SK-N-SH (cell line): ENCODE measurements around the gene SGMS2. TPM values are rescaled to one million over a fixed set of nuclear protein-coding genes. Genes with fewer than 3 reads are reported as not detected.

ENCODE experiments used
- CTCF ChIA-PET: fragments of 300-600, 350-600 bp; formaldehyde crosslinking; extraction: SDS; loops from one replicate; lab custom pipeline; 2021; lab: Yijun Ruan, JAX
- POLR2A ChIA-PET: fragments of 350-600 bp; sonication (Branson Sonifier 250); formaldehyde crosslinking; extraction: SDS; loops from one replicate; lab custom pipeline; 2020; ENCODE audit warnings: antibody characterized with exemption, inconsistent platforms; lab: Yijun Ruan, JAX
- DNase-seq: peaks from one replicate; pipeline ENCODE4 v3.0.0; 2012
- H2AFZ ChIP-seq: fragments of 200-600 bp; sonication (generic); 2 replicates; pipeline ENCODE4 v1.8.1; 2016; ENCODE audit warnings: antibody characterized with exemption, mild to moderate bottlenecking, low read depth
- H3F3A ChIP-seq: fragments of 200-600 bp; sonication (generic); replicated peaks from 2 replicates; pipeline ENCODE3; 2016; ENCODE audit warnings: antibody characterized with exemption, mild to moderate bottlenecking; ENCODE audit not compliant: insufficient read depth
- H3K27ac ChIP-seq, 2 experiments: fragments of 200-500 bp in 1 of 2; fragments of 200-600 bp in 1 of 2; sonication (Bioruptor generic) in 1 of 2; sonication (generic), shearing (Covaris generic) in 1 of 2; 2 replicates each; pipeline versions ENCODE4 v1.5.1 to v1.6.1; 2014 to 2016; ENCODE audit warnings: low read depth in 2 of 2, inconsistent platforms in 1 of 2, low read length in 1 of 2, mild to moderate bottlenecking in 1 of 2, mixed read lengths in 1 of 2
- H3K27me3 ChIP-seq: fragments of 200-600 bp; sonication (generic), shearing (Covaris generic); 2 replicates; pipeline ENCODE4 v1.6.1; 2016; ENCODE audit warnings: mixed run types; ENCODE audit not compliant: insufficient read depth
- H3K36me3 ChIP-seq, 2 experiments: fragments of 200-500 bp in 1 of 2; fragments of 200-600 bp in 1 of 2; sonication (Bioruptor generic) in 1 of 2; sonication (generic) in 1 of 2; replicated peaks in 1 of 2; 2 replicates each; pipeline versions ENCODE3 to v1.5.1; 2014 to 2016; ENCODE audit warnings: low read length in 1 of 2, mild to moderate bottlenecking in 1 of 2; ENCODE audit not compliant: insufficient read depth in 2 of 2, control insufficient read depth in 1 of 2
- H3K4me1 ChIP-seq, 2 experiments: fragments of 200-500 bp in 1 of 2; fragments of 200-600 bp in 1 of 2; sonication (Bioruptor generic) in 1 of 2; sonication (generic), shearing (Covaris generic) in 1 of 2; 2 replicates each; pipeline versions ENCODE4 v1.5.1 to v1.6.1; 2014 to 2016; ENCODE audit warnings: low read depth in 1 of 2, low read length in 1 of 2, mixed run types in 1 of 2; ENCODE audit not compliant: insufficient read depth in 2 of 2, control insufficient read depth in 1 of 2
- H3K4me2 ChIP-seq: fragments of 200-600 bp; sonication (generic), shearing (Covaris generic); 2 replicates; pipeline ENCODE4 v1.6.1; 2017; ENCODE audit warnings: mixed run types
- H3K4me3 ChIP-seq, 2 experiments: fragments of 200-500 bp in 1 of 2; fragments of 200-600 bp in 1 of 2; sonication (Bioruptor generic) in 1 of 2; sonication (generic), shearing (Covaris generic) in 1 of 2; 2 replicates each; pipeline versions ENCODE4 v1.5.1 to v1.8.1; 2014 to 2016; ENCODE audit warnings: low read depth in 2 of 2, inconsistent platforms in 1 of 2, low read length in 1 of 2, mild to moderate bottlenecking in 1 of 2, mixed read lengths in 1 of 2, moderate library complexity in 1 of 2
- H3K79me2 ChIP-seq: fragments of 200-600 bp; sonication (generic); 2 replicates; pipeline ENCODE4 v1.8.1; 2017; ENCODE audit warnings: mild to moderate bottlenecking; ENCODE audit not compliant: insufficient read depth
- H3K9ac ChIP-seq: fragments of 200-600 bp; sonication (generic); 2 replicates; pipeline ENCODE4 v1.6.1; 2017; ENCODE audit warnings: mixed run types
- H3K9me2 ChIP-seq: fragments of 200-600 bp; sonication (generic); 2 replicates; pipeline ENCODE4 v1.6.1; 2017; ENCODE audit warnings: mixed run types
- H3K9me3 ChIP-seq: fragments of 200-600 bp; sonication (generic); 2 replicates; pipeline ENCODE4 v1.6.1; 2017; ENCODE audit warnings: mixed run types, mild to moderate bottlenecking, moderate library complexity
- H4K20me1 ChIP-seq: fragments of 200-600 bp; sonication (generic); 2 replicates; pipeline ENCODE4 v1.6.1; 2017; ENCODE audit warnings: mild to moderate bottlenecking, mixed run types; ENCODE audit not compliant: insufficient read depth
- CHD2 ChIP-seq: fragments of 150-350 bp; IDR thresholded peaks from 2 replicates; pipeline ENCODE4 v1.6.1; 2018; ENCODE audit warnings: low read length; ENCODE audit not compliant: partially characterized antibody
- CTCF ChIP-seq: fragments of 200-600 bp; sonication (generic); IDR thresholded peaks from 2 replicates; pipeline ENCODE4 v1.6.1; 2017; ENCODE audit warnings: antibody characterized with exemption, mild to moderate bottlenecking, moderate library complexity
- ELF1 ChIP-seq: IDR thresholded peaks from 2 replicates; pipeline ENCODE4 v1.4.0; 2012
- EP300 ChIP-seq, 2 experiments: IDR thresholded peaks; 2 replicates each; pipeline versions ENCODE4 v1.4.0 to v1.6.1; 2012; ENCODE audit warnings: borderline replicate concordance in 1 of 2, low read depth in 1 of 2, low read length in 1 of 2
- FOSL2 ChIP-seq: IDR thresholded peaks from 2 replicates; pipeline ENCODE4 v1.4.0; 2012; ENCODE audit warnings: low read depth, mild to moderate bottlenecking, moderate library complexity, borderline replicate concordance
- JUND ChIP-seq: IDR thresholded peaks from 2 replicates; pipeline ENCODE4 v1.4.0; 2012
- MAX ChIP-seq: IDR thresholded peaks from 2 replicates; pipeline ENCODE4 v1.4.0; 2012; ENCODE audit warnings: low read depth
- MEF2A ChIP-seq: IDR thresholded peaks from 2 replicates; pipeline ENCODE4 v1.4.0; 2012; ENCODE audit warnings: low read depth, borderline replicate concordance
- NFIC ChIP-seq: IDR thresholded peaks from 2 replicates; pipeline ENCODE4 v1.4.0; 2012; ENCODE audit warnings: borderline replicate concordance
- NRF1 ChIP-seq: IDR thresholded peaks from 2 replicates; pipeline ENCODE4 v1.6.1; 2012; ENCODE audit warnings: low read depth, mild to moderate bottlenecking, low read length
- PBX3 ChIP-seq: IDR thresholded peaks from 2 replicates; pipeline ENCODE4; 2012
- RFX5 ChIP-seq: IDR thresholded peaks from 2 replicates; pipeline ENCODE4 v1.6.1; 2012; ENCODE audit warnings: mild to moderate bottlenecking, improper control_type of control experiment, low read length
- SIN3A ChIP-seq: IDR thresholded peaks from 2 replicates; pipeline ENCODE4 v1.6.1; 2012; ENCODE audit warnings: low read depth, mild to moderate bottlenecking, low read length, moderate library complexity, borderline replicate concordance
- SMC3 ChIP-seq: IDR thresholded peaks from 2 replicates; pipeline ENCODE4 v1.6.1; 2012; ENCODE audit warnings: low read depth, low read length, improper control_type of control experiment
- TAF1 ChIP-seq: IDR thresholded peaks from 2 replicates; pipeline ENCODE4 v1.6.1; 2012; ENCODE audit warnings: low read depth, mild to moderate bottlenecking, low read length, moderate library complexity, borderline replicate concordance
- TEAD4 ChIP-seq: IDR thresholded peaks from 2 replicates; pipeline ENCODE4 v1.4.0; 2012; ENCODE audit warnings: mild to moderate bottlenecking, borderline replicate concordance; ENCODE audit not compliant: insufficient read depth
- ZBTB33 ChIP-seq: IDR thresholded peaks from 2 replicates; pipeline ENCODE4 v1.4.0; 2012; ENCODE audit warnings: low read depth, borderline replicate concordance
- WGBS: methylation state at CpG from one replicate; pipeline ENCODE4 v1.1.6; 2017; ENCODE audit warnings: low lambda C conversion rate; 5-methylcytosine and 5-hydroxymethylcytosine counted together
- polyA plus RNA-seq, 3 experiments: library from polyadenylated mRNA; depleted of rRNA; stranded (reverse); fragments of >200 nt; gene quantifications; 2 replicates each; pipeline ENCODE4 v1.2.3, GENCODE V29; 2012
- TF ChIP-seq, protein P1 (sequence below): fragments of 150-350 bp; IDR thresholded peaks from 2 replicates; pipeline ENCODE4 v1.6.1; 2017; ENCODE audit warnings: antibody characterized with exemption, low read length, low read depth, borderline replicate concordance
- TF ChIP-seq, protein P2 (sequence below): fragments of 150-350 bp; IDR thresholded peaks from 2 replicates; pipeline ENCODE4 v1.6.1; 2016; ENCODE audit warnings: mild to moderate bottlenecking, low read depth, low read length

The SGMS2 gene
- polyA plus RNA-seq, 1 of the 3 experiments (the other 2 are of a cell fraction) = 0.82 TPM

- Histone ChIP-seq H3K9me3 (no peaks in the 10 kb centered on the region), H3K27me3 (no peaks in the 10 kb centered on the region), H4K20me1 (no peaks in the 10 kb centered on the region), H3K9ac (no peak overlapping the region), H3K79me2 (no peaks in the 10 kb centered on the region), H3F3A (no peaks in the 10 kb centered on the region), H3K4me2 (no peak overlapping the region), H3K27ac (no peak overlapping the region), H3K36me3 (no peaks in the 10 kb centered on the region), H2AFZ (no peak overlapping the region), H3K9me2 (no peaks in the 10 kb centered on the region), H3K4me3 (no peak overlapping the region), H3K4me1 (no peaks in the 10 kb centered on the region)
- 67% methylated on average over 2 of the region's 2 CpGs for WGBS
- ChIA-PET CTCF (no interaction called here), POLR2A (no interaction called here)
- TF ChIP-seq RFX5 = no peak
- no peak for TF ChIP-seq PBX3
- no peak for TF ChIP-seq CHD2
- TF ChIP-seq JUND = no peak
- TF ChIP-seq ELF1 = no peak
- TF ChIP-seq, protein P1, sequence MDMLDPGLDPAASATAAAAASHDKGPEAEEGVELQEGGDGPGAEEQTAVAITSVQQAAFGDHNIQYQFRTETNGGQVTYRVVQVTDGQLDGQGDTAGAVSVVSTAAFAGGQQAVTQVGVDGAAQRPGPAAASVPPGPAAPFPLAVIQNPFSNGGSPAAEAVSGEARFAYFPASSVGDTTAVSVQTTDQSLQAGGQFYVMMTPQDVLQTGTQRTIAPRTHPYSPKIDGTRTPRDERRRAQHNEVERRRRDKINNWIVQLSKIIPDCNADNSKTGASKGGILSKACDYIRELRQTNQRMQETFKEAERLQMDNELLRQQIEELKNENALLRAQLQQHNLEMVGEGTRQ = no peak
- TF ChIP-seq FOSL2 = no peak
- TF ChIP-seq NRF1 = no peak
- no peak for TF ChIP-seq MEF2A
- TF ChIP-seq TAF1 = no peak
- no peak for TF ChIP-seq SIN3A
- no peak for TF ChIP-seq ZBTB33
- TF ChIP-seq, protein P2, sequence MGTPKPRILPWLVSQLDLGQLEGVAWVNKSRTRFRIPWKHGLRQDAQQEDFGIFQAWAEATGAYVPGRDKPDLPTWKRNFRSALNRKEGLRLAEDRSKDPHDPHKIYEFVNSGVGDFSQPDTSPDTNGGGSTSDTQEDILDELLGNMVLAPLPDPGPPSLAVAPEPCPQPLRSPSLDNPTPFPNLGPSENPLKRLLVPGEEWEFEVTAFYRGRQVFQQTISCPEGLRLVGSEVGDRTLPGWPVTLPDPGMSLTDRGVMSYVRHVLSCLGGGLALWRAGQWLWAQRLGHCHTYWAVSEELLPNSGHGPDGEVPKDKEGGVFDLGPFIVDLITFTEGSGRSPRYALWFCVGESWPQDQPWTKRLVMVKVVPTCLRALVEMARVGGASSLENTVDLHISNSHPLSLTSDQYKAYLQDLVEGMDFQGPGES = no peak
- no peak for TF ChIP-seq MAX
- no peak for TF ChIP-seq SMC3
- no peak for TF ChIP-seq TEAD4
- TF ChIP-seq NFIC = no peak
- TF ChIP-seq CTCF = no peak
- TF ChIP-seq EP300 (IDR thresholded peaks at IDR 0.05; ENCODE audit: borderline replicate concordance in 1 of 2, low read depth in 1 of 2, low read length in 1 of 2) = no peak
- DNase-seq = no peak
These were observed 92.8 kb downstream of the SGMS2 start for GRCh38 chr4:107917500-107917899.
